Upper lobe of right lung (tissue), 1 donor: ENCODE measurements around the gene GUK1. TPM values are rescaled to one million over a fixed set of nuclear protein-coding genes. Genes with fewer than 3 reads are reported as not detected.

Experiments used
- ATAC-seq: fragments of 200-7000 bp; cut with Tn5 transposase; one replicate; pipeline ENCODE4 v1.9.1; 2020; ENCODE audit warnings: mild to moderate bottlenecking, moderate library complexity
- DNase-seq: peaks from one replicate; pipeline ENCODE4 v3.0.0-alpha.2; 2020
- H3K27ac ChIP-seq: fragments of 200-600 bp; one replicate; pipeline ENCODE4 v1.8.0; 2022
- H3K27me3 ChIP-seq: fragments of 200-600 bp; one replicate; pipeline ENCODE4 v1.8.0; 2022; ENCODE audit warnings: mild to moderate bottlenecking
- H3K36me3 ChIP-seq: fragments of 200-600 bp; one replicate; pipeline ENCODE4 v1.8.0; 2022
- H3K4me1 ChIP-seq: fragments of 200-600 bp; one replicate; pipeline ENCODE4 v1.8.0; 2022
- H3K4me3 ChIP-seq: fragments of 200-600 bp; one replicate; pipeline ENCODE4 v1.8.0; 2022; ENCODE audit warnings: mild to moderate bottlenecking
- H3K9me3 ChIP-seq: fragments of 200-600 bp; one replicate; pipeline ENCODE4 v1.8.0; 2022
- intact Hi-C: fragments of 100-400 bp; cut with DNase I; formaldehyde crosslinking; loops from one replicate; pipeline ENCODE4 v1.11.0; 2022
- total RNA-seq: library from RNA; stranded (reverse); fragmentation: NEBNext Ultra II Directional; extraction: Animal tissue kit (Norgen Biotek cat#: 25700); gene quantifications from one replicate; pipeline ENCODE4 v1.2.1, GENCODE V29; 2021
- TF ChIP-seq, protein P1 (sequence below): fragments of 200-600 bp; IDR thresholded peaks from one replicate; pipeline ENCODE4 v1.8.0; 2022; ENCODE audit warnings: antibody characterized with exemption
- donor health status: DM: no; HTN: yes; CAD: no; lungs with severe emphysema.

The GUK1 gene
- total RNA-seq, 1 donor from 2014 or later = 203 TPM

DNA sequence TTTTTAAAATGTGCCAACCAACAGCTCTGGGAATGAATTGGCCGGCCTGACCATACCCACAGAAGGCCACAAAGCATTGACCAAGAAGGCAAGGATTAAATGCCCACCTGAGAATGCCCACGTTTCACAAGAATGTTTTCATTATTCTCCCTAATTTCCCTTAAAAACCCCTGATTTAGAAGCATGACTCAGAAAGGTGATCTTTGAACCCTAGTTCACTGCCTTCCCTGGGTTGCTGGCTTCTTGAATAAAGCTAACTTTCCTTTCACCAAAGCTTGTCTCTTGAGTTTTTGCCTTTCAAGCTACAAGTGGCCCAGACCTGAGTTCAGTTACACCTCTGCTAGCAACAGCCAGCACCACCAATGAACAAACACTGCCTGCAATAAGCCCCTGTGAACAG is 16.6 kb upstream of the GUK1 start:
- Histone ChIP-seq H3K4me3 (no peak overlapping the region), H3K9me3 (no peaks in the 10 kb centered on the region), H3K4me1 (no peaks in the 10 kb centered on the region), H3K27ac (no peak overlapping the region), H3K36me3 (no peaks in the 10 kb centered on the region), H3K27me3 (no peaks in the 10 kb centered on the region)
- ATAC-seq (no peak), DNase-seq (no peak)
- TF ChIP-seq, protein P1, sequence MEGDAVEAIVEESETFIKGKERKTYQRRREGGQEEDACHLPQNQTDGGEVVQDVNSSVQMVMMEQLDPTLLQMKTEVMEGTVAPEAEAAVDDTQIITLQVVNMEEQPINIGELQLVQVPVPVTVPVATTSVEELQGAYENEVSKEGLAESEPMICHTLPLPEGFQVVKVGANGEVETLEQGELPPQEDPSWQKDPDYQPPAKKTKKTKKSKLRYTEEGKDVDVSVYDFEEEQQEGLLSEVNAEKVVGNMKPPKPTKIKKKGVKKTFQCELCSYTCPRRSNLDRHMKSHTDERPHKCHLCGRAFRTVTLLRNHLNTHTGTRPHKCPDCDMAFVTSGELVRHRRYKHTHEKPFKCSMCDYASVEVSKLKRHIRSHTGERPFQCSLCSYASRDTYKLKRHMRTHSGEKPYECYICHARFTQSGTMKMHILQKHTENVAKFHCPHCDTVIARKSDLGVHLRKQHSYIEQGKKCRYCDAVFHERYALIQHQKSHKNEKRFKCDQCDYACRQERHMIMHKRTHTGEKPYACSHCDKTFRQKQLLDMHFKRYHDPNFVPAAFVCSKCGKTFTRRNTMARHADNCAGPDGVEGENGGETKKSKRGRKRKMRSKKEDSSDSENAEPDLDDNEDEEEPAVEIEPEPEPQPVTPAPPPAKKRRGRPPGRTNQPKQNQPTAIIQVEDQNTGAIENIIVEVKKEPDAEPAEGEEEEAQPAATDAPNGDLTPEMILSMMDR = no peak
- intact Hi-C loops = no loop called here

DNA sequence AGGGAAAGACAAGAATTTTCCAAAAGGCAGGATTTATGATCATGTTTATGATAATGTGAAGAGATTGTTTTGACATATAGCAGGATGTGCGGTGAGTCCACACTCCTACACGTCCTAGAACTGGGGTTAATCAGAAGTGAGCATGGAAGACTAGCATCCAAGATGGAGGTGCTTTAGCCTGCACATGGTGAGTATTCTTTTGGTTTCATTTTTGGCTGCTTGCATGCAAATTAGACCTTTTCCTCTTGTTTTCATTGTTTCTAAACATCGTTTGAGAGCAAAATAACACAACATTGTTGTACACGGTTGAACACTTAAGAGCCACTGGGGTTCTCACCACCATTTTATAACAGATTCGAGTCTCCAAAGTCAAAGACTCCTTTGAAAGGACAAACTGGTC is 14.9 kb upstream of the GUK1 start:
- no peak for DNase-seq
- Histone ChIP-seq H3K4me1 (no peaks in the 10 kb centered on the region), H3K4me3 (no peak overlapping the region), H3K27ac (no peak overlapping the region), H3K36me3 (no peaks in the 10 kb centered on the region), H3K27me3 (no peaks in the 10 kb centered on the region), H3K9me3 (no peaks in the 10 kb centered on the region)
- intact Hi-C loops = no loop called here
- no peak for ATAC-seq
- TF ChIP-seq, protein P1 = no peak

DNA sequence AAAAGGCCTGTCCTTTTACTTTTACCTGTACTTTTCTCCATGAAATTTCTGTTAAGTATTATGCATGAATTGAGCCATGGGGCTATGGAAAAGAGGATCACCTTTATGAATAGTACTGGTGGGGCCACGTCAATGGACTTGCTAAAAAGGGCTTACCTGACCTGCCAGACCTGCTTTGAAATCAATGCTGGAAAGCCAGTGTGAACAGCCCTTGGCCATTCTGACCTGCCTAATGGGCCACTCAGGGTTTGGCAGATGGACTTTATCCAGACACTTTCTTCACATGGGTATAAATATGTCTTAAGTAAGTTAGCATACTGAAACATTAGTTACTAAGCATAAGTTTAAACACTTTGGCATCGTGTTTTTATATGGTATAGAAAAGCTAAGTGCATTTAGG is 8.3 kb upstream of the GUK1 start:
- TF ChIP-seq, protein P1 = no peak
- H3K36me3 ChIP-seq = no peaks in the 10 kb centered on the region
- H3K4me1 ChIP-seq = peaks cover 4% of the 10 kb centered on the region
- no peak overlapping the region for H3K4me3 ChIP-seq
- H3K9me3 ChIP-seq = no peaks in the 10 kb centered on the region
- H3K27me3 ChIP-seq = no peaks in the 10 kb centered on the region
- intact Hi-C loops = no loop called here
- no peak for DNase-seq
- no peak for ATAC-seq
- peak overlapping the region; percentile 62 for H3K27ac ChIP-seq

DNA sequence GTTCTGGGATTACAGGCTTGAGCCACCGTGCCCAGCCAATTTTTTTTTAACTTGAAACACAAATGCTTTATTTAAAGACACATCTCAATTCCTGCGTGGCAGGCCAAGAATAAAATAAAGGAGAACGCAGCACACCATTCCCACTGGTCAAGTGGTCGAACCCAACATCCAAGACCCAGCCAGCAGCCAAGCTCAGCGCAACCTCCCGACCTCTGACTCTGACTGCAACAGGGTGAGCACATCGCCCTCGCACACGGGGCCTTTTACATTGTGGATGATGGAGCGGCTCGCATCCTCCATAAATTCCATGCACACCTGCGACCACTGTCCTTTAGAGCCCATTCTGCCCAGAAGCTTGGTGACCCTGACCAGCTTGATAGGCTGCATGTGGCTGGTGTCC is 5.5 kb upstream of the GUK1 start:
- Histone ChIP-seq H3K36me3 (no peaks in the 10 kb centered on the region), H3K4me3 (no peak overlapping the region), H3K9me3 (no peaks in the 10 kb centered on the region), H3K4me1 (peaks cover 4% of the 10 kb centered on the region), H3K27me3 (no peaks in the 10 kb centered on the region), H3K27ac (no peak overlapping the region)
- intact Hi-C loops = no loop called here
- TF ChIP-seq, protein P1 = no peak
- ATAC-seq (no peak), DNase-seq (no peak)

DNA sequence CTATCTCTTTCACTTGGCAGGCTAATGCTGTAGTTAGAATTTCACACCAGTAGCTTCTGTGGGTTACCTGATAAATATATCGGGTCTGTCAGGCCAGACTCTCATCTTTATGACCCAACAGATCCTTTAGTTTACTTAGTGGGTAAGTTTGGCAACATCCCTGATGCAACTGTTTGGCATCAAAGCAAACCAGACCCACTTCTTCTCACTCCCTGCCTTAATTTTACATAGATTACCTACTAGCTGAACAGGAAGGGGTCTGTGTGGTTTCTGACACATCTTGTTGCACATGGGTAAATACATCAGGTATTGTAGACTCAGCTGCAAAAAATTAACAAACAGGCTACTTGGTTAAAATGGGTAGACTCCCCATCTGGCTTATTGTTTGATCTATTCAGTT is 3.2 kb upstream of the GUK1 start:
- DNase-seq (no peak), ATAC-seq (no peak)
- H3K4me1 ChIP-seq = peaks cover 10% of the 10 kb centered on the region
- H3K9me3 ChIP-seq = no peaks in the 10 kb centered on the region
- no peak overlapping the region for H3K4me3 ChIP-seq
- no peak overlapping the region for H3K27ac ChIP-seq
- H3K36me3 ChIP-seq = no peaks in the 10 kb centered on the region
- intact Hi-C loops = no loop called here
- no peaks in the 10 kb centered on the region for H3K27me3 ChIP-seq
- TF ChIP-seq, protein P1 = no peak

DNA sequence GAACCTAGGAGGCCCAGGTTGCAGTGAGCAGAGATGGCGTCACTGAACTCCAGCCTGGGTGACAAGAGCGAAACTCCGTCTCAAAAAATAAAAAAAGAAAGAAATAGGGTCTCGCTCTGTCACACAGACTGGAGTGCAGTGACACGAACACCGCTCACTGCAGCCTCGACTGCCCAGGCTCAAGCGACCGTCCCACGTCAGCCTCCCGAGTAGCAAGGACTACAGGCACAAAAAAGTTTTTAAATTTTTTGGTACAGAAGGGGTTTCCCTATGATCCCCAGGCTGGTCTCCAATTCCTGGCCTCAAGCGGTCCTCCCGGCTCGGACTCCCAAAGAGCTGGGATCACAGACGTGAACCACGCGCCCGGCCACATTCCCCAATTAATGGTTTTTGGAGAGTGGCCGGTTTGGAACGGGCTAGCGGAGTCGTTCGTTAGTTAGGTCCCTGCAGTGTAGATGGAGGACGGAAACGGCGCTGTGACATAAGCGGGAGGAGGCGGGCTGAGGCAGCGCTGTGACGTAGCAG is 611 bp upstream of the GUK1 start:
- H3K27ac ChIP-seq = peak overlapping the region; percentile 96
- peaks cover 35% of the 10 kb centered on the region for H3K4me1 ChIP-seq
- H3K4me3 ChIP-seq = peak overlapping the region; percentile 97
- DNase-seq = no peak
- intact Hi-C loops = no loop called here
- H3K9me3 ChIP-seq = no peaks in the 10 kb centered on the region
- ATAC-seq = no peak
- no peaks in the 10 kb centered on the region for H3K27me3 ChIP-seq
- TF ChIP-seq, protein P1 = no peak
- no peaks in the 10 kb centered on the region for H3K36me3 ChIP-seq
